GM19438 (cell line): ENCODE measurements around the gene CRIP2.

Source experiments
- ATAC-seq: cut with Tn5 transposase; IDR thresholded peaks from one replicate; pipeline ENCODE4 v1.9.1; 2021; ENCODE audit warnings: low read depth; ENCODE audit not compliant: unreplicated experiment

CRIP2 gene

DNA sequence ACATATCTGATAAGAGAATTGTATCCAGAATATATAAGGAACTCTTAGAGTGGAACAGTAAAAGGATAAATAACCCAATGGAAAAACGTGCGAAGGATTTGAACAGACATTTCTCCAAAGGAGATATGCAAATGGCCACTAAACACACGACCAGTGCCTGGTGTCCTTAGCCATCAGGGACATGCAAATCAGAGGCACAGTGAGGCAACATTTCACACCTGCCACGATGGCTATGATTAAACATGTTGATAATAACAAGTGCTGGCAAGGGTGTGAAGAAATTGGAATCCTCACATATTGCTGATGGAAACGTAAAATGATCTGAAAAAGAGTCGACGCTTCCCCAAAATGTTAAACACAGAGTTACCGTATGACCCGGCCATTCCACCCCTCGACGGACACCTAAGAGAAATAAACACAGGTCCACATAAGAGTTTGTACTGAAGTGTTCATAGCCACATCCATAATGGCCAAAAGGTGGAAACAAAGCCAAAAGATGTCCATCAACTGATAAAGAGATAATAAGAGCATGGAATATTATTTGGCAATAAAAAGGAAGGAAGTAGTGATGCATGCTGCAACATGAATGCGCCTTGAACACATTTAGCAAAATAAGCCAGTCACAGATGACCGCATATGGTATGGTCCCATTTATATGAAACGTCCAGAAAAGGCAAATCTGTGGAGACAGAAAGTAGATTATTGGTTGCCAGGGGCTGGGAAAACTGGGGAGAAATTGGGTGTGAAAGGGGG lies 45.5 kb downstream of the CRIP2 start:
- no peak for ATAC-seq

DNA sequence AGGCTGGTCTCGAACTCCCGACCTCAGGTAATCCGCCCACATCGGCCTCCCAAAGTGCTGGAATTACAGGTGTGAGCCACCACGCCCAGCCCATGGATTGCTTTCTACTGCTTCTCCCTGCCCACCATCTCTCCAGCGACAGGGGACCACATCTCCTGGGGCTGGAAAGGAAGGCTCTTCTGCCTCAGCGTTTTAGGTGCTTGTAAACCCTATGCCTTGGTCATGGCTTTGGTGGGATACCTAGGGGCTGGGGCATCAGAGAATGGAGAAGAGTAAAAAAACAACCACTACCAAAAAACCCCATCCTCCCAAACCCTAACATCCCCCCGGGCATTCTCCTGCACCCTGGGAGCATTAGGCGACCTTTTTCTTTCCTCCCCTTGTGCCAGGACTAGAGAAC lies 50.7 kb downstream of the CRIP2 start:
- no peak for ATAC-seq

GRCh38 chr14:105525861-105526775 lies 51.5 kb downstream of the CRIP2 start, which contains the start of gene TMEM121:
Gene TMEM121, plus strand, starts transcription at chr14:105526583. Its CDS starts 2,252 bp downstream, at chr14:105528835.
- no peak for ATAC-seq

DNA sequence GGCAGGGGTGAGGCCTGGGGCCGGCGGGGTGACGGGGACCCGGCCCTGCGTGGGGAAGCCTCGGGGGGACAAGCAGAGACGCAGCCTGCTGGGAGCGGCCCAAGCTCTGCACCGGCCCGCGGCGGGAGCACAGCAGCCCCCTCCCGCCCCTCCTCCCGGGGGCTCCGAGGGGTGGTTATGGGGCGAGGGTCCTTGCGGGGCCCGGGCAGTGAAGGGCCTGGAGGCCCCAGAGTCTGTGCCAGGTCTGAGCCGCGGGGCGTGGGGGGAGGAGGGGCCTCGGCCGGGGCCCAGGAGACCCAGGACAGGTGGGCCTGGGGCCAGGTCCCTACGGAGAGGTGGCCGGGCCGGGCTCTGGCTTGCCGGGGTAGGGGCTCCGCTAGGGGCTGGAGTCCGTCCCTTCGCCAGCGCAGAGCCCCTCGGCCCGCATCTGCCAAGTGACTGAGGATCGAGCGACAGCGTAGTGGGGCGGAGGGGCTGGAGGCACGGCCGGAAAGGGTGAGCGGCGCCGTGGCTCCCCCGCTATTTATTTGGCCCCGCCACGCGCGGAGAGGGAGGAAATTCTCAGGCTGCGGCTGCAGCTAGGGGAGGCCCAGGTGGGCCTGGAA lies 52.3 kb downstream of the CRIP2 start:
- ATAC-seq = no peak

GRCh38 chr14:105527381-105527825 lies 52.8 kb downstream of the CRIP2 start:
- ATAC-seq = no peak

- ATAC-seq = no peak
Measured at GRCh38 chr14:105527826-105528585, 53.4 kb downstream of the CRIP2 start.

GRCh38 chr14:105528586-105529318 lies 54.1 kb downstream of the CRIP2 start:
- no peak for ATAC-seq

DNA sequence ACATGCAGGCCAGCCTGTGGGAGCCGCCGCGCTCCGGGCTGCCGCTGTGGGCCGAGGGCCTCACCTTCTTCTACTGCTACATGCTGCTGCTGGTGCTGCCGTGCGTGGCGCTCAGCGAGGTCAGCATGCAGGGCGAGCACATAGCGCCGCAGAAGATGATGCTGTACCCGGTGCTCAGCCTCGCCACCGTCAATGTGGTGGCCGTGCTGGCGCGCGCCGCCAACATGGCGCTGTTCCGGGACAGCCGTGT lies 54.6 kb downstream of the CRIP2 start:
- ATAC-seq = no peak
